NCI-H510A (cell line): ENCODE results near the gene CEBPZOS.
"Not testable (repeated sequence)": the region's sequence is repeated elsewhere in the genome, so short reads cannot be mapped to it uniquely, and the experiment has no call there.

Experiments
- DNase-seq: peaks from one replicate; lab custom pipeline; 2025; lab: John Stamatoyannopoulos, UW

The CEBPZOS gene

GRCh38 chr2:37191253-37191652 lies 5.0 kb upstream of the CEBPZOS start:
- DNase-seq, result no peak

- no peak for DNase-seq
Observed at GRCh38 chr2:37191747-37192146, 4.5 kb upstream of the CEBPZOS start.

GRCh38 chr2:37192551-37192950 lies 3.7 kb upstream of the CEBPZOS start:
- no peak for DNase-seq

GRCh38 chr2:37195862-37196319 lies 405 bp upstream of the CEBPZOS start:
- not testable (repeated sequence) for DNase-seq

- no peak for DNase-seq
Observed at GRCh38 chr2:37198681-37199065, 2.4 kb downstream of the CEBPZOS start.

DNA sequence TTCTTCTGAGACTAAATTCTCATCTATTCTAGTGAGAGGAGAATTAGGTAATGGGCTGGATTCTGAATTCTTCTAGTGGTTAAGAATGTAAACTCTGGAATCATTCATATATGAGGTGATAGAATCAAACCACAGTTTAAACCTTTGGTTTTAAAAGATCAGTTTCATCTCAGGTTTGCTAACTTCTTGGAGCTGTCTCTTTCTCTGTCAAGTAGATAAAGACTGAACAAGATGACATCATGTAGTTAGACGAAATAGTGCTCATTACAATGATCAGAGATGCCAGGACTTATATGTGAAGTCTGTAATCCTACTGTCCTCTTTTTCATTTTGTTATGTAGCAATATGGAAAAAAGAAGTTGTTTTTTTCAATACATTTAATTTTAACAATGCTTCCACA lies 4.9 kb downstream of the CEBPZOS start:
- DNase-seq, result no peak

DNA sequence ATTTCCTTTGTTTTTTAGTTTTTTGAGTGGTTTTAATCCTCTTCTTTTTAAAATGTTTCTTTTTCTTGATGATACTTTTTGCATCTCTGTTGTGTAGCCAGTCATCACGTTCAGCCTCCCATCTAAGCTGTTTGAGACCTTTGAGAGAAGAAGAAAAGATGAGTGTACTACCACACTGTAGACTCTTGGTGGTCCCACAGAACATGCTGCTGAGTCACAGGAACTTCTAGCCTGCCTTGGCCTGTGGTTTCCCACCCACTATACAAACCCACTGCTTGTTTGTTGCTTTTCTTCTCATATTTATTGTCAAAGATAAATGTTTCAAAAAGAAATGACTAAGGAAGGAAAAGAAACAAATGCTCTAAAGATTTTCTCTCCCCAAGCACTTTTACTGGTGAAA lies 5.5 kb downstream of the CEBPZOS start:
- no peak for DNase-seq

DNA sequence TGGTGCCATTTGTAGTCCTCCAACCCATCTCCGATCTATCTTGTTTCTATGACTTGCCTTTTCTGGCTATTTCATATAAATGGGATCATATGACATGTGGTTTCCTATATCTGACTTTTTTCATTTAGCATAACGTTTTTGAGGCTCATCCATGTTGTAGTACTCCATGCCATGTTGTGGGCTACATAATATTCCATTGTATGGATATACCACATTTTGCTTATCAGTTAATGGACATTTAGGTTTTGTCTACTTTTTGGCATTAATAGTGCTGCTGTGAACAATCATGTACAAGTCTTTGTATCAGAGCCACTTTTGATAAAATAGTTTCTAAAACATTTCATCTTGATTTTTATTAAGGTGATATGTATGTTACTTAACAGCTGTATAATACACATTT lies 7.4 kb downstream of the CEBPZOS start:
- DNase-seq, result no peak

DNA sequence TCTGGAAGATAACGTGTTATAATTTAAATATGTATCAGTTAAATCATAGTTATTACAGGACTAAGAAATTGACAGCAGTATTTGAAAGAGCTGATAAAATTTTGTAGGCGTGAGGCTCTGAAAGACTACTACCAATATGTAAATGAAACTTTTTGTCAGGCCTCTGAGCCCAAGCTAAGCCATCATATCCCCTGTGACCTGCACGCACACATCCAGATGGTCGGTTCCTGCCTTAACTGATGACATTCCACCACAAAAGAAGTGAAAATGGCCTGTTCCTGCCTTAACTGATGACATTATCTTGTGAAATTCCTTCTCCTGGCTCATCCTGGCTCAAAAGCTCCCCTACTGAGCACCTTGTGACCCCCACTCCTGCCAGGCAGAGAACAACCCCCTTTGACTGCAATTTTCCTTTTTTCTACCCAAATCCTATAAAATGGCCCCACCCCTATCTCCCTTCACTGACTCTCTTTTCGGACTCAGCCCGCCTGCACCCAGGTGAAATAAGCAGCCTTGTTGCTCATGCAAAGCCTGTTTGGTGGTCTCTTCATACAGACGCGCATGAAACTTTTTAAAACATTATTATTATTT lies 8.9 kb downstream of the CEBPZOS start:
- not testable (repeated sequence) for DNase-seq

GRCh38 chr2:37205689-37206341 lies 9.5 kb downstream of the CEBPZOS start:
- no peak for DNase-seq

DNA sequence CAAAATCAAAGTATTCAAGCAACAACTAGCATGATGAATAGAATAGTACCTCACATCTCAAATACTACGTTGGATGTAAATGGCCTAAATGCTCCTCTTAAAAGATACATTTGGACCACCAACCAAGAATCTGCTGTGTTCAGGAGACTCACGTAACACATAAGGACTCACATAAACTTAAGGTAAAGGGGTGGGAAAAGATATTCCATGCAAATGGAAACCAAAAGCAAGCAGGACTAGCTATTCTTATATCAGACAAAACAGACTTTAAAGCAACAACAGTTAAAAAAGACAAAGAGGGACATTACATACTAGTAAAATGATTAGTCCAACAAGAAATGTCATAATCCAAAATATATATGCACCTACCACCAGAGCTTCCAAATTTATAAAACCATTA lies 10.5 kb downstream of the CEBPZOS start:
- not testable (repeated sequence) for DNase-seq

DNA sequence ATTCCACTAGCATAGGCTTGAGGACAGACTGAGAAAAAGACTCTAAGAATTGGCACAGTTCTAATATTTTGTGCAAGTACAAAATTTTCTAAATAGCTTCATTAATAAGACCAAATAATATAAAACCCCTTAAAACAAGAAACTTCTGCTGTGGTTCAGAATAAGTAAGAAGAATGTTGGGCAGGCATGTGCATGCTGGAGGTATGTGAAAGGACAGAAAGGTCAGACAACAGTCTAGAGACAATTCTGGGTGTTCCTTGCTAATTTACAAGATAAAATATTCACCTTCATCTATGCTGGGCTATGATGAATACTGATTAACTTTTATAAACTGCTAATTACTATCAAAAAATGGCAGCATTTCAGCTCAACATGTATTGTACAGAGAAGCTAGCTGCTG lies 14.9 kb downstream of the CEBPZOS start:
- no peak for DNase-seq

DNA sequence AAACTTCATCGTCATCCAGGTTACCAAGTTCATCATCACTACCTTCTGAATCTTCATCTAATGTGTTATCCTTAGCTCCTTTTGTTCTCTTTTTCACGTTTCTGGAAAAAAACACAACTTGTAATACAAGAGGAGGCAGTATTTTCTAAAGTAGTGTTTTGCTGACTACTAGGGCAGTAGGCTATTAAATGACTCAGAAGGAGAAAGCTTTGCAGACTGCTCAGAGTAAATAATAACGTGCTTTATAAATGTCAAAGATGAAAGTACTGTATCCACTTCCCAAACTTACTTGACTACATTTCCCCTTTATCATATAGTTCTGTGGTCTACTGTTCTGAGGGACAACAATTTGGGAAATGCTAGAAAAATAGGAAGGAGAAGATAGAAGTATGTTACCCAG lies 15.6 kb downstream of the CEBPZOS start:
- DNase-seq, result no peak

DNA sequence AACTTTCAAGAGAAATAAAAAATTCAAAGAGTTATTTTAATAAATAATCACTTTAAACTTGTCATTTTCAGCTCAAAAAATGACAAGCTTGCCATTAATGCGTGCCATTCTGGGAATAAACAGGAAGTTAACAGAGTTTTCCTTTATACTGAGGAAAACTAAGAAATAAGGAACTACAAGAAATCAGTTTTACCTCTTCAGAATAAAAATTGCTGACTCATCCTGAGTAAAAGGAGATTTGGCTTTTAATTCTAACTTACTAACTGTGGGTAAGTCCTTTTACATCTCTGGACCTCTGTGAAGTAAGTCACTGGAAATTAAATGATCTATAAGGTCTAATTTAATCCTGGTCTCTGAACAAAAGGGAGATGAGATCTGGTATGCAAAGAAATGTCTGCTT lies 19.0 kb downstream of the CEBPZOS start:
- no peak for DNase-seq

DNA sequence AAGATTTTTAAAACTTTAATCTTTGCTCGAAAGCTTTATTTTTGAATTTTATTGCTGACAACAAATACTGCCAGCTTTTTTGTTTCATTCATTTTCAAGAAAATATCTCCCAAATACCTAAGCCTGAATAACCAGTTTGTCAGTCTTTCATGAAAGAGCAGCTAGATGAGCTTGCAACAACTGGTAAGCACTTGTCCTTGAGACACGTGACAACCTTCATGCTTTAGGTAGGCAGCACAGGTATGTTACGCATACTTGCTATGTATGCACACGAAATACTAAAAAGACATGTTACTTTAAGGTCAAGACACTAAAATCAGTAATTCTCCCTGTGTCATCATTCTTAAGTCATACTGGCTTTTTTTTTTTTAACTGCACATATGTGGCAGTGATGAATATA lies 22.8 kb downstream of the CEBPZOS start:
- no peak for DNase-seq

DNA sequence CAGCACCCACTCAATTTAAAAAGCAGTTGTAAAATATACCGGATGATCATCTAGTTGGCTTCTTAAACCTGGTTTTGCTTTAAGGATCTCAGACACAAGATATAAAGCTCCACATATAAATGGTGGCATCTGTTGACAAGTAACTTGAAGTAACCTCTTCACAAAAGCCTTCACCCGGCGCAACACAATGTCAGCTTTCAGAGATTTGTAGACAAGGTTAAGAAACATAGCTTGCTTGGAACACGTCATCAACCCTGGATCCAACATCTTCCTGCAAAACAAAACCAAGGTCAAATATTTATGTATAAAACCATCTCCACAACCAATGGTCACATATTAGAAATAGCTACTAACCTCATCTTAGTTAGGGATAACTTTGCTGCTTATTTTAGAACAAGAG lies 26.8 kb downstream of the CEBPZOS start:
- DNase-seq, result no peak

GRCh38 chr2:37224063-37224462 lies 27.8 kb downstream of the CEBPZOS start:
- DNase-seq, result no peak

DNA sequence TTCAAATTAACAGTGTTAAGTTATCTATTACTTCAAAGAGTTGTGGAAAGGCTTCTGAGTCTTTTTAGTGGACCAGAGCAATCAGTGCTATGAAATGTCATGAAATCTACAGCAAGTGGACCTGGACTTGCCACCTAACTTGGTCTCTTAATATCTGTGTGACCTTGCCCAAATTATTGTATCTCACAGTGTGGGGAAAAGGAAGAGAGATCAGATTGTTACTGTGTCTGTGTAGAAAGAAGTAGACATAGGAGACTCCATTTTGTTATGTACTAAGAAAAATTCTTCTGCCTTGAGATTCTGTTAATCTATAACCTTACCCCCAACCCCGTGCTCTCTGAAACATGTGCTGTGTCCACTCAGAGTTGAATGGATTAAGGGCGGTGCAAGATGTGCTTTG lies 28.8 kb downstream of the CEBPZOS start:
- not testable (repeated sequence) for DNase-seq

DNA sequence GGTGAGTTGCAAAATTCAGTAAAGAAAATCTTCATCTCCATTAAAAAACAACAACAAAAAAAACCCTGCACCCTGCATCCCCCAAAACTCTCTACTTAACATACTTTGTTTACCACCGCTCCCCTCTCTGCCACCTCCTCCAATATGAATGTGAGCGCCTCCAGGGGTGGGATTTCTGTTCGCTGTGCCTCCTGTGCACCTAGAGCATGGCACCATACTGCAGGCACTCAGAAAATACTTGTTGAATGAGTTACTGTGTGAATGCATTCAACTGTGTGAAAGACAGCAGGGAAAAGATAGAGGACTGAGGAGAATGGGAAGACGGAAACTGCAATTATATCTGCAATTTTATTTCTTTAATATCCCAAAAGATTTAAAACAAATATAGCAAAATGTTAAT lies 30.6 kb downstream of the CEBPZOS start:
- DNase-seq, result no peak

GRCh38 chr2:37228788-37229187 lies 32.5 kb downstream of the CEBPZOS start:
- no peak for DNase-seq

DNA sequence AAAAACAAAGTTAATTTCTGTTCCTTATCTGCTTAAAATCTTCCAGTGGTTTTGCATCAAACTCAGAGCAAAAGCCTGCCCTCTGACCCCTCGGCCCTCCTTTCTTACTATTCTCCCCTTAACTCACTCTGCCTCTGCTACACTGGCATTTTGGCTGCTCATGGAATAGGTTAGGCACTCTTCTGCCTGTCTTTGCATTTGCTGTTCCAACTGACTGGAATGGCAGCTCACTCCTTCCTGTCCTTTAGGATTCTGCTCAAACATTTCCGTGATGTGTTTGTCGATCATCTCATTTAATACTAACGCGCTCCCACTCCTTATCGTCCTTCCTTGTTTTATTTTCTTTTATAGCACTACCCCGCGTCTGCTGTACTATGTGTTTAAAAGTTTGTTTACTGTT lies 34.3 kb downstream of the CEBPZOS start:
- no peak for DNase-seq

GRCh38 chr2:37231241-37232130 lies 35.2 kb downstream of the CEBPZOS start, which contains the start of the genes CEBPZ and NDUFAF7:
TSS of gene CEBPZ (minus strand) at chr2:37231596. CDS start at chr2:37231567, 29 bp downstream.
TSS of gene NDUFAF7 (plus strand) at chr2:37231658. CDS start at chr2:37231706, 48 bp downstream.
- peak; percentile 85 for DNase-seq
